T-helper 1 cell treated with Interleukin-12 subunit alpha and Interleukin-12 subunit beta and Interleukin-4 antibody, amounts not matched to agents 30 μg/mL and 1 μg/mL, for 36 hours (primary cell): ENCODE measurements around the gene SP3.

Experiments
- H3K27ac Mint-ChIP-seq: one replicate; pipeline ENCODE4 v1.8.0; 2021; ENCODE audit warnings: mild to moderate bottlenecking, mixed read lengths
- H3K27me3 Mint-ChIP-seq: one replicate; pipeline ENCODE4 v1.8.0; 2021; ENCODE audit warnings: low read depth, mixed read lengths
- H3K36me3 Mint-ChIP-seq: one replicate; pipeline ENCODE4 v1.8.0; 2021; ENCODE audit warnings: low read depth, mixed read lengths
- H3K4me1 Mint-ChIP-seq: one replicate; pipeline ENCODE4 v1.8.0; 2021; ENCODE audit warnings: low read depth, mixed read lengths
- H3K4me3 Mint-ChIP-seq: one replicate; pipeline ENCODE4 v1.8.0; 2021; ENCODE audit warnings: mild to moderate bottlenecking, moderate library complexity, mixed read lengths
- H3K9me3 Mint-ChIP-seq: one replicate; pipeline ENCODE4 v1.8.0; 2021; ENCODE audit warnings: mixed read lengths

The SP3 gene

DNA sequence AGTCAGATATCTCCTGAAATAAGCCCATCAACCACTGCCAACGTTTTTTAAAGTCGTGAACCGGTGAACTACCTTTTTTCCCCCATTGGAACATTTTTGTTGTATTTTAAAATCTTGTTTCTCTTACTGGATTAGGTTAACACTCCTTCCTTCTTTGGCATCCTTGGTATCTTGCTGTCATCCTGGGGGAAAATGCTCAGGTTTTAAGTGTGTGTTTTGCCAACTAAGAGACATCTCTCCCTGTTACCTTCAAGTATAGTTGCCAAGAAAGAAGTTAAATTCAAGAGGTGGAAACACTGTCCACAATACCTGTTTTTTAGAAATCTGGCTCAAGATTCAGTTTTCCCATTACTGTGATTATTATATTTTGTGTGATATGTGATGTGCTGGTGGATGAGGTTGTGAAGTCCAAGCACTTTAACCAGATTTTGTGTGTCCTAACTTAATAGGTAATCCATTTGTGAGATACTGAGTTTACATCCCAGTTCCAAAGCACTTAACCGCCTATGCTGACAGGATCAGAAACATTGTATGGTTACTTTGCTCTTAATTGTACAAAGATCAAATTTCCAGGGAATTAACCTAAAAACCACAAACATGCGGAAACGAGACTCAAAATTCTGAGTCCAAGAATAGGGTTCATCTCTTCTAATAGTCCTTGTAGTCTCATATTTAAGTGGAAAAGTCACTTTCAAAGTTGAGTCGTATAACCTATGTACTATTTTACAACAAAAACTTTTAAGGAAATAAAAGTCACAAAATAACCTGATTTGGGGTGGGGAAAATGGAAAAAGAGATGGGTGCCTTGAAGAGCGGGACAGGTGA lies 1.3 kb upstream of the SP3 start:
- no peaks in the 10 kb centered on the region for H3K9me3 Mint-ChIP-seq
- H3K27me3 Mint-ChIP-seq = peaks cover 3% of the 10 kb centered on the region
- peaks cover 18% of the 10 kb centered on the region for H3K36me3 Mint-ChIP-seq
- H3K4me3 Mint-ChIP-seq = peak overlapping the region; percentile 89
- peak overlapping the region; percentile 91 for H3K27ac Mint-ChIP-seq
- H3K4me1 Mint-ChIP-seq = peaks cover 24% of the 10 kb centered on the region

DNA sequence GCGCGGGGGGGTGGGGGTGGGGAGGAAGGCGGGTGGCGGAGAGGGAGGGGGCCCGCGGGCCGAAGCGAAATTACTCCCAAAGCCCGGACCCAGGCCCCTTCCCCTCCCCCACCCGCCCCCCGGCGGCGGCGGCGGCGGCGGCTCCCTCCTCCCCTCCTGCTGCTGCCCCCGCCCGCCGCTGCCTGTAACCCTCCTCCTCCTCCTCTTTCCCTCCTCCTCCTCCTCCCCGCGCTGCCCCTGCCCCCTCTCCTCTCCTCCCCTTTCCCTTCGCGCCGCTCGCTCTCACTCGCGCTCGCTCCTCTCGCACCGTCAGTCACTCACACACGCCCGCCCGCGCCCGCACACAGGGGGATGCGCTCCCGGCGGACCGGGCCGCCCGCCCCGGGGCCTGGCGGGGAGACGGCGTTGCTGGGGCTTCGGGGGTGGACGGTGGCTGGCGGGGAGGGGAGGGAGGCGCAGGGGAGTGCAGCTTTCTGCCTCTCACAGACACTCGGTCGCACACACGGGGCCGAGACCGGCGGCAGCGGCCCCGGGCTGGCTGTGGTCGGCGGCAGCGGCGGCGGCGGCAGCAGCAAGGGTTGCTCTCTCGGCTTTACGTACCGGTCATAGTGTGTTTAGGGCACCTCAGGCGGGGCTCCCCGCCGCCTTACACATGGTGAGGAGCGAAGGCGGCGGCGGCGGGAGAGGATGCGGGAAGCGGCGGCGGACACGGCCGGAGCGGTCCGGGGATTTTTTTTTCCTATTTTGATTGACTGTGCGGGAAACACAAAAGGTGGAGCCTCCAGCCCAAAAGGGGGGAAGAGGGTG lies 405 bp downstream of the SP3 start:
- Mint-ChIP-seq H3K27ac (peak overlapping the region; percentile 99), H3K27me3 (peaks cover 3% of the 10 kb centered on the region), H3K4me3 (peak overlapping the region; percentile 89), H3K9me3 (no peaks in the 10 kb centered on the region), H3K4me1 (peaks cover 36% of the 10 kb centered on the region), H3K36me3 (peaks cover 30% of the 10 kb centered on the region)

DNA sequence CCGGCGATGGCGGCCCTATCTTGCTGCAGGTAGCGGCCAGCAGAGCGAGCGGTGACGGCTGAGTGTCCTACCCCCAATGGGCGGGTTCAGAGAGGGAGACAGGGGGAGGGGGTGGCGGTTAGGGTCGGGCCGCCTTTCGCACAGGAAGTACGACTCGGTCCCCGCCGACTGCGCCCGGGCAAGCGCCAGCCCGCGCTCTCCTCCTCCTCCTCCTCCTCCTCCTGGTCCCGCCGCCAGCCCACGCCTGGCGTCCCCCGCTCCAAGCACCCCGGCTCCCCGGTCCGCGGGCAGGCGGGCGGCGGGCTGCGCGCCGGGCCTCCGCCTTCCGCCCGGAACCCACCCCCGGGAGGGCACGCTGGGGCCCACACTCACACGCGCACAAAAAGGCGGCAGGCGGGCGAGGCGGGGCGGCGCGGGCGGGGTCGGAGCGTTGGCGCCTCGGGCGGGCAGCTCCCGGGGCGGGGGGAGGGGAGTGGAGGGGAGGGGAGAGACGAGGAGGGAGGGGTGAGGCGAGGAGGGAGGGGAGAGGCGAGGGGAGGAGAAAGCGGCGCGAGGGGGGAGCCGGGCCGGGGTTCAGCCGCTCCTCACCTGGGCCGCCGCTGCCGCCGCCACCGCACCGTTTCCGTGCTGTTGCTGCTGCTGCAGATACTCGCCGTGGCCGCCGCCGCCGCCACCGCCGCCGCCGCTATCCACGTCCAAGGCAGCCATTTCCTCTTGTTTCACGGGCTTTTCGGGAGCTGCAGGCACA lies 1.2 kb downstream of the SP3 start:
- peaks cover 33% of the 10 kb centered on the region for H3K36me3 Mint-ChIP-seq
- H3K4me3 Mint-ChIP-seq = peak overlapping the region; percentile 89
- no peaks in the 10 kb centered on the region for H3K9me3 Mint-ChIP-seq
- peaks cover 42% of the 10 kb centered on the region for H3K4me1 Mint-ChIP-seq
- peak overlapping the region; percentile 80 for H3K27ac Mint-ChIP-seq
- no peaks in the 10 kb centered on the region for H3K27me3 Mint-ChIP-seq

DNA sequence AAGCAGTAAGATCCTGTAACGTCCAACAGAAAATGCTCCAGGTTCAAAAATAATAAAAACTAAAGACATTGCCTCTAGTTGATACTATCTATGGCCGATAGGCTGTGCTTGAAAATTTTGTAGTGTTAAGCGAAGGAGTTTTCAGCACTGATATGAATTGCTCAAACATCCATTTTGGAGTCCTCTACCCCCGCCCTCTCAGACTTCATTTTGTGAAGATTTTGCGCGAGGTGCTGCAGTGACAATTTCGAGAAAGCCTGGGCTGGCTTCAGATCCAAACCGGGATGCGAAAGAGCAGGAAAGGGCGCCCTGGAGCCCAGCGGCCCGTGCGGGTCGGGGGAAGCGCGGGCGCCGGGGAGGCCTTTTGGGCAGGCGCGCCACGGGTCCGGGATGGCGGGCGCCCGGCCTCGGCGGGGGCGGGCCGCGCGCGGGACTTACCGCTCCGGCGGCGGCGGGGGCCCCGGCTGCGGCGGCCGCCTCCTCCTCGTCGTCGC lies 1.8 kb downstream of the SP3 start:
- peaks cover 44% of the 10 kb centered on the region for H3K4me1 Mint-ChIP-seq
- peak overlapping the region; percentile 97 for H3K4me3 Mint-ChIP-seq
- H3K27ac Mint-ChIP-seq = peak overlapping the region; percentile 100
- H3K9me3 Mint-ChIP-seq = no peaks in the 10 kb centered on the region
- H3K27me3 Mint-ChIP-seq = no peaks in the 10 kb centered on the region
- H3K36me3 Mint-ChIP-seq = peaks cover 34% of the 10 kb centered on the region

DNA sequence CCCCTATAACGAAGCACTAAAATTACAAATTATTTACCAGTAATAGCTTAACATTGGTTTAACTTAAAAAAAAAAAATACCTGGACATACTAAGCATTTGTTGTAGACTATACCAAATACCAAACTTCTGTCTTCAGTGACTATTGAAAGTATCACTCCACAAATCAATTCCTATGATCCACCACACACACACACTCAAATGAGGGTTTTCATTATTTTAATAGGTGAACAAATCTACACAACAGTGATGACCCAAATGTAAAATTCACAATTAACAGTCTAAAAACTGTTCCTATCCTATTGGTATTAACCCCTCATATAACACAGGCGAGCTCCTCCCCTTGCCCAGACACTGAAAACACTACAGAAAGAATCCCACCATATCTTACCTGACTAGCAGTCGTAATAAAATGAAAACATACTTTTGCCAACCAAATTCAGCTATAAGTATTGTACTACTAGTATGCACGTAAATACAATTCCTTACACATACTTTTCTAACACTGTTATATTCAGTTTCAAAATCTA lies 2.5 kb downstream of the SP3 start:
- Mint-ChIP-seq H3K4me1 (peaks cover 46% of the 10 kb centered on the region), H3K4me3 (peak overlapping the region; percentile 97), H3K36me3 (peaks cover 36% of the 10 kb centered on the region), H3K9me3 (no peaks in the 10 kb centered on the region), H3K27me3 (no peaks in the 10 kb centered on the region), H3K27ac (peak overlapping the region; percentile 100)

DNA sequence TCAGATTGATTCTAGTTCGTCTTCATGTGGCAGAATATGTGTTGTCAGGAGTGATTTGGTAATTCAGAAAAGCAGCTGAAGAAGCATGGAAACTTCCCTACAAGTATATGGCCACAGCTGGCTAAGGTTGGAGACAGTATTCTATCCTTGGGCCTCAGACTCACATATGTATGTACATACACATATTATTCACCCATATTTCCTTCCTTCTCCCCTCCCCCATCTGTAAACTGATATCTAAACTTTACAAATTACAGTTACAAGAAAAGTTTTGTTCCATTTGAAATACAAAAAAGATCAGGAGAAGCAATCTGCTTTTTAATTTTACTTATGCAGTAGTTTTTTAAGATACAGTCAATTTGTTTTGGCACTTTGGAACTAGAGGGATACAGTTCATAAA lies 3.1 kb downstream of the SP3 start:
- peak overlapping the region; percentile 76 for H3K27ac Mint-ChIP-seq
- no peaks in the 10 kb centered on the region for H3K27me3 Mint-ChIP-seq
- peak overlapping the region; percentile 97 for H3K4me3 Mint-ChIP-seq
- H3K9me3 Mint-ChIP-seq = no peaks in the 10 kb centered on the region
- peaks cover 38% of the 10 kb centered on the region for H3K36me3 Mint-ChIP-seq
- peaks cover 52% of the 10 kb centered on the region for H3K4me1 Mint-ChIP-seq

DNA sequence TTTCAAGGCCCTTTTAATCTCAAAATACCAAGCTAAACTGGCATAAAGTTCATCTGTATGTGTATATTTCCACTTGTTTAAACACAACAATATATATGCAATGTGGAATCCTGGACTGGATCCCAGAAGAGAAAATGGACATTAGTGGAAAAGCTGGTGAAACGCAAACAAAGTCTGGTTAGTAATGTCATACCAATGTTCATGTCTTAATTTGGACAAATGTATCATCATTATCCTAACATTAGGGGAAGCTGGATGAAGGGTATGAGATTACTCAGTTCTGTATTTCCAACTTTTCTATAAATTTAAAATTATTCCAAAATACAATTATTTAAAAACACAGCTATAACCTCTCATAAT lies 3.8 kb downstream of the SP3 start:
- Mint-ChIP-seq H3K9me3 (no peaks in the 10 kb centered on the region), H3K27ac (no peak overlapping the region), H3K4me3 (peak overlapping the region; percentile 37), H3K4me1 (peaks cover 54% of the 10 kb centered on the region), H3K27me3 (no peaks in the 10 kb centered on the region), H3K36me3 (peaks cover 40% of the 10 kb centered on the region)

DNA sequence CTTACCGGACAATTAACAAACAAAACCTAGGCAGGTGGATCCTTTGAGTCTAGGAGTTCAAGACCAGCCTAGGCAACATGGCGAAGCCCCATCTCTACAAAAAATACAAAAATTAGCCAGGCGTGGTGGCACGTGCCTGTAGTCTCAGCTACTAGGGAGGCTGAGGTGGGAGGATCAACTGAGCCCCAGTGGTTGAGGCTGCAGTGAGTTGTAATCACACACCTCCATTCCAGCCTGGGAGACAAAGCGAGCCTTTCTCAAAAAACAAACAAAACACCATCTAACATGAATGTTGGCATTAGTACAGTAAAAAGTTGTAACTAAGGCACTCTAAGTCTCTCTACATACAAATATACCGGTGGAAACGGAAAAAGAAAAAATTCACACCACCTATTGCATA lies 5.3 kb downstream of the SP3 start:
- peak overlapping the region; percentile 62 for H3K4me3 Mint-ChIP-seq
- H3K9me3 Mint-ChIP-seq = no peaks in the 10 kb centered on the region
- H3K27ac Mint-ChIP-seq = peak overlapping the region; percentile 20
- H3K36me3 Mint-ChIP-seq = peaks cover 54% of the 10 kb centered on the region
- no peaks in the 10 kb centered on the region for H3K27me3 Mint-ChIP-seq
- peaks cover 61% of the 10 kb centered on the region for H3K4me1 Mint-ChIP-seq

DNA sequence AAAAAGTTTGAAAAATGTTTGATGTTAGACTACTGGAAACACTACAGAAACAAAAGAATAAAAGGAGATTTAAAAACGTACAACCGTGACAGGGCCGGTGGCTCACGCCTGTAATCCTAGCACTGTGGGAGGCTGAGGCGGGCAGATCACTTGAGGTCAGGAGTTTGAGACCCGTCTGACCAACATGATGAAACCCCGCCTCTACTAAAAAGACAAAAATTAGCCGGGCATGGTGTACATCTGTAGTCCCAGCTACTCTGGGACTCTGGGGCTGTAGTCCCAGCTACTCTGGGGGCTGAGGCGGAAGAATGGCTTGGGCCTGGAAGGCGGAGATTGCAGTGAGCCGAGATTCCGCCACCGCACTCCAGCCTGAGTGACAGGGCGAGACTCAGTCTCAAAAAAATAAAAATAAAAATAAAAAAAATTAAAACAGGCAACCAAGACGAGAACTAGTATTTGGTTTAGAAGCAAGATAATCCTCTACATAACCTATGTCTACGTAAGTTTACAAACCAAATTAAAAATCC lies 5.8 kb downstream of the SP3 start:
- no peak overlapping the region for H3K27ac Mint-ChIP-seq
- H3K4me3 Mint-ChIP-seq = peak overlapping the region; percentile 65
- H3K4me1 Mint-ChIP-seq = peaks cover 61% of the 10 kb centered on the region
- H3K36me3 Mint-ChIP-seq = peaks cover 57% of the 10 kb centered on the region
- H3K27me3 Mint-ChIP-seq = no peaks in the 10 kb centered on the region
- no peaks in the 10 kb centered on the region for H3K9me3 Mint-ChIP-seq

DNA sequence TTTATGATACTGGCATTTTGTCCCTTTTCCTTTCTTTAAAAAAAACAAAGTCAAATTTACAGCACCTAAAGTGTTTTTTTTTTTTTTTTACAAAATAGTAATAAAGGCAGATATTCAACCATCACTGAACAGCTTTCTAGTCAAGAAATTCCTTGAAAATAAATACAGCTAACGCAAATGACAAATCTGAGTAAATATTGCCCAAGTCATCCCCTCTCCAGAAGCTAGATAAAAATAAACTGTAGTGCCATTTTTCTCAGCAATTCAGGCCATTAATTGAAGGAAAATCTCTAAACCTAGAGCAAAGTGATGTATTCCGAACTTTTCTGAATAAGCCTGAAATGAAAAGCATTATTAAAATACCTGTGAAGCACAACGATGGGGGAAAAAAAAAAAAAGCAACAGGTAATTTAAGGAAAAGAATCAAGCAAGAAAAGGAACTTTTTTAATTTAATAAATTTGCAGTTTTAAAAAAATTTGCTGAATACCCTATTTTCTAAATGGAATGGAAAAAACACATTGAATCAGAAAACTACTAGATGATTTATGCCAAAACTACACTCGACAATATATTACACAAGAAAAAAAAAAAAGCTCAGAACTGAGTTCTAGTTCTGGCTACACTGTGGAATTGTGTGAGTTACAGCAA lies 6.9 kb downstream of the SP3 start:
- Mint-ChIP-seq H3K9me3 (no peaks in the 10 kb centered on the region), H3K27me3 (no peaks in the 10 kb centered on the region), H3K27ac (no peak overlapping the region), H3K4me3 (no peak overlapping the region), H3K36me3 (peaks cover 64% of the 10 kb centered on the region), H3K4me1 (peaks cover 64% of the 10 kb centered on the region)

DNA sequence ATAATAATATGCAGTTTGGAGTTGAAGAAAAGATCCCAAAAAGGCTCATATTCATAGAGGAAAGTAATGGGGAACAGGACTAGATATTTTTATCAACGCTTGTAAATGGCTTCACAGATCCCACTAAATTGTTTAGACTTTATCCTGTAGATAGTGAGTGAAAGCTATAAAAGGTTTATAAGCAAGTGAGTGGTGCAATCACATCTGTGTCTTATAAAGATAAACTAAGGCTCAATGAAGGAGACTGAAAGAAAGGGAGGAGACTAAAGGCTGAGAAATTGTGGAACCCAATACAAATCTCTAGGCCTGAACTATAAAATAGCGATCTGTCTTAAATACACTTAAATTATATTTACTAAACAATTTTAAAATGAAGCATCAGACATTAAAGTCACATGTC lies 7.7 kb downstream of the SP3 start:
- Mint-ChIP-seq H3K9me3 (no peaks in the 10 kb centered on the region), H3K27me3 (no peaks in the 10 kb centered on the region), H3K4me3 (no peak overlapping the region), H3K36me3 (peaks cover 63% of the 10 kb centered on the region), H3K27ac (no peak overlapping the region), H3K4me1 (peaks cover 65% of the 10 kb centered on the region)

DNA sequence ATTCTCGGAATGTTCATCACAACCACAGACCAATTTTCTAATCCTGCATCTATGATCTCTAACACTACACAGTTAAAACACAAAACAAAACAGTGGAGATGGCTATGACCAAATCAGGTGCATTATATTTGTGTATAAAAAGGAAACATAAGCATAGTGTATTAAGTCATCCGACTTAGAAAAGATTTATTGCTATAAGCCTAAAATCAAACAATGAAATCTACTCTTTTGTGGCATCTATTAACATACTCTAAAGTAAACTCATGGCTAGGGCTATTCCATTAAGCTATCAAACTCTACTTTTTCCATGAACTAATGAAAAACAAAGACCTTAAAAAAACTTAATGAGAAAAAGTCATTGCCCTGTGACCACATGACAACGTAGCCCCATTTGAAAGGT lies 8.7 kb downstream of the SP3 start:
- no peaks in the 10 kb centered on the region for H3K27me3 Mint-ChIP-seq
- H3K4me1 Mint-ChIP-seq = peaks cover 67% of the 10 kb centered on the region
- no peak overlapping the region for H3K4me3 Mint-ChIP-seq
- H3K9me3 Mint-ChIP-seq = no peaks in the 10 kb centered on the region
- H3K36me3 Mint-ChIP-seq = peaks cover 68% of the 10 kb centered on the region
- no peak overlapping the region for H3K27ac Mint-ChIP-seq

DNA sequence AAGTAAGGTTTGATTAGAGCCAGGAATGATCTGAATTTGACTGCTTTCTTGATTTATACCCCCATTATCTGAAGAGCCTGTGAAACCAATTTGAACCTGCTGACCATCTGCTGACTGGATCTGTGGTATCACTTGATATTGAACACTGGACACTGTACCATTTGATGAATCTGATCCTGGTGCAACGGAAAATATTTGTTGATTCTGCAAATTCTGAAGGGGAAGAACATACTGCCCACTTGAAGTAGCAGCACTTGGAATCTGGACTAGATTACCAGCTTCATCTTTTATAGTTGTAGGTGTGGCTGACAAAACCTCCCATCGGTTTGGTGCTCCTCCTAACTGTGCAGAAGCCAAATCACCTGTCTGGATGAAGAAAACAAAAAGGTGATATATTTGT lies 9.3 kb downstream of the SP3 start:
- Mint-ChIP-seq H3K4me3 (no peak overlapping the region), H3K36me3 (peaks cover 65% of the 10 kb centered on the region), H3K27me3 (no peaks in the 10 kb centered on the region), H3K9me3 (no peaks in the 10 kb centered on the region), H3K27ac (peak overlapping the region; percentile 19), H3K4me1 (peaks cover 63% of the 10 kb centered on the region)

DNA sequence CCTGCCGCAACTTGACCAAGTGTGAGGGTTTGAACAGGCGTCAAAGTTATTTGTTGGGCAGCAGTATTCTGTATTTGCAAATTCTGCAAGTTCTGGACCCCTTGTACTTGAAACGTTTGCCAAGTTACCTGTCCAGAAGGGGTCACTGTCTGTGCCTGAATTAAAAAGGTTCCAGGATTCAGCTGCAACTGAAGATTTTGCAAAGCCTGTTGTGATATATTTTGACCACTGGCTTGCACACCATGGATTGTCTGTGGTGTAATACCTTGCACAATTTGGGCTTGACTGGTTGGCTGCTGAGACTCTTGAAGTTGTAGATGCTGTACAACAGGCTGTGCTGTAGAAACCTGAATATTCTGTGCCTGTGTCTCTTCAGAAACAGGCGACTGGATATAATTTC lies 10.2 kb downstream of the SP3 start:
- Mint-ChIP-seq H3K4me3 (no peak overlapping the region), H3K27me3 (no peaks in the 10 kb centered on the region), H3K36me3 (peaks cover 66% of the 10 kb centered on the region), H3K4me1 (peaks cover 58% of the 10 kb centered on the region), H3K9me3 (no peaks in the 10 kb centered on the region), H3K27ac (no peak overlapping the region)
